ENCODE measurements around the gene JMJD4. TPM values are rescaled to one million over a fixed set of nuclear protein-coding genes. Genes with fewer than 3 reads are reported as not detected.

JMJD4 gene
- total and polyA plus RNA-seq, 4 donors, result 9.4 to 23.0 (median 15.6) TPM

DNA sequence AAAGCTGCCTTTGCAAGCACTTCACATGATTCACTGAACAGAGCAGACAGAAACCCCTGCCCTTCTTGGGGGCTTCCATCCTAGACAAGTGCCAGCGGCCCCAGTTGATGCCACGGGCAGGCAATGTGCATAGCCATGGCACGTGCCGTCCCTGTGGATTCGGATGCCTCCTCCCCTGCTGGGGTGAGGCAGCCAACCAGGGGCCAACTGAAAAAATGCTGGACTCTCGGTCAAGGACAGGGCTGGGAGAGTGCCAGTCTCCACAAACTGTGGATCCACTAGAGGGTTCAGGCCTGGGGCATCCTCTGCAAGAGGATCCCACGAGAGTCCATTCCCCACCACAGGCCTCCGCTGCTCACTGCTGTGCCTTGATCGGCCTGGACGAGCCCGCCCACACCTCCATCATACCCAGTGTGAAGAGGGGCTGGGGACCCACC, 3.8 kb downstream of the JMJD4 start:
- H3K4me1 ChIP-seq (ENCODE audit: control insufficient read depth in 5 of 5, insufficient read depth in 5 of 5, low read length in 5 of 5), result peaks cover 0 to 37% (median 15%) of the 10 kb centered on the region in 5 donors
- H3K27me3 ChIP-seq (ENCODE audit: control insufficient read depth in 3 of 3, insufficient read depth in 3 of 3, low read length in 2 of 3), result no peaks in the 10 kb centered on the region
- 86 to 93% methylated on average over 11 of the region's 11 CpGs for WGBS, 2 donors
- TF ChIP-seq, protein P1, sequence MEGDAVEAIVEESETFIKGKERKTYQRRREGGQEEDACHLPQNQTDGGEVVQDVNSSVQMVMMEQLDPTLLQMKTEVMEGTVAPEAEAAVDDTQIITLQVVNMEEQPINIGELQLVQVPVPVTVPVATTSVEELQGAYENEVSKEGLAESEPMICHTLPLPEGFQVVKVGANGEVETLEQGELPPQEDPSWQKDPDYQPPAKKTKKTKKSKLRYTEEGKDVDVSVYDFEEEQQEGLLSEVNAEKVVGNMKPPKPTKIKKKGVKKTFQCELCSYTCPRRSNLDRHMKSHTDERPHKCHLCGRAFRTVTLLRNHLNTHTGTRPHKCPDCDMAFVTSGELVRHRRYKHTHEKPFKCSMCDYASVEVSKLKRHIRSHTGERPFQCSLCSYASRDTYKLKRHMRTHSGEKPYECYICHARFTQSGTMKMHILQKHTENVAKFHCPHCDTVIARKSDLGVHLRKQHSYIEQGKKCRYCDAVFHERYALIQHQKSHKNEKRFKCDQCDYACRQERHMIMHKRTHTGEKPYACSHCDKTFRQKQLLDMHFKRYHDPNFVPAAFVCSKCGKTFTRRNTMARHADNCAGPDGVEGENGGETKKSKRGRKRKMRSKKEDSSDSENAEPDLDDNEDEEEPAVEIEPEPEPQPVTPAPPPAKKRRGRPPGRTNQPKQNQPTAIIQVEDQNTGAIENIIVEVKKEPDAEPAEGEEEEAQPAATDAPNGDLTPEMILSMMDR (IDR thresholded peaks at IDR 0.05; ENCODE audit: control extremely low read depth, extremely low read depth), result no peak
- H3K4me3 ChIP-seq, result no peak overlapping the region
- no peak overlapping the region for H3K9ac ChIP-seq (ENCODE audit: insufficient read depth in 1 of 2, low read length in 2 of 2)
- no peak for DNase-seq
- H3K36me3 ChIP-seq (ENCODE audit: control insufficient read depth in 4 of 4, insufficient read depth in 4 of 4, low read length in 4 of 4), result peaks cover 0 to 21% (median 2%) of the 10 kb centered on the region in 4 donors
- no peaks in the 10 kb centered on the region for H3K9me3 ChIP-seq (ENCODE audit: control insufficient read depth in 4 of 4, insufficient read depth in 3 of 4, low read length in 3 of 4)
- ATAC-seq (ENCODE audit: insufficient read depth, low FRiP score), result no peak
- H3K27ac ChIP-seq (ENCODE audit: low read depth in 1 of 2, low read length in 1 of 2), result no peak overlapping the region

DNA sequence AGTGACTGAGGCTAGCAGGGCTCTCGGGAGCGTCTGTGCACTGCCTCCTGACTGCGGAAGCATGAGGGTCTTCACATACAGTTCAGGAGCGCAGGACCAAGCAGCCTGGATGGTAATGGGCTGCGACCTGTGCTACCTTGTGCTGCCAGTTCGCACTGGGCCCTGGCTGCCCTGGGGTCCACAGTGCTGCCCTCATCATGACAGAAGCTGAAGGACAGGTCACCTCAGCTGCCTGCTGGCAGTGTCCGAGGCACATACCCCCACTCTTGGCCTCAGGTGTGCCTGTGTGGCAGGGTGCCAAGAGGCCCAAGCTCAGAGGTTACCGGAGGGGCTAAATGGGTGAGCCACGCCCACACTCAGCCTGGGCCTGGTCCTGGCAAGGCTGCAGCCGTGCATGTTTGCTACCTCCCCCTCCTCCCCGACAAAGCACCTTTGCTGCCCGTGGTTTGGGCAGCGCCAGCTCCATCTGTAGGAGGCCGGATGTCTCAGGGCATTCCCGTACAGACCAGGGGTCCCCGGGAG, 4.4 kb downstream of the JMJD4 start:
- peak in 1 of 3 donors; percentile 3 for DNase-seq
- no peak overlapping the region for H3K9ac ChIP-seq (ENCODE audit: insufficient read depth in 1 of 2, low read length in 2 of 2)
- ATAC-seq (ENCODE audit: insufficient read depth, low FRiP score), result no peak
- TF ChIP-seq, protein P1 (IDR thresholded peaks at IDR 0.05; ENCODE audit: control extremely low read depth, extremely low read depth), result no peak
- no peaks in the 10 kb centered on the region for H3K9me3 ChIP-seq (ENCODE audit: control insufficient read depth in 4 of 4, insufficient read depth in 3 of 4, low read length in 3 of 4)
- H3K27me3 ChIP-seq (ENCODE audit: control insufficient read depth in 3 of 3, insufficient read depth in 3 of 3, low read length in 2 of 3), result no peaks in the 10 kb centered on the region
- WGBS, 2 donors, result 76 to 84% methylated on average over 16 of the region's 16 CpGs
- H3K27ac ChIP-seq (ENCODE audit: low read depth in 1 of 2, low read length in 1 of 2), result no peak overlapping the region
- H3K4me3 ChIP-seq, result no peak overlapping the region
- peaks cover 0 to 32% (median 10%) of the 10 kb centered on the region in 5 donors for H3K4me1 ChIP-seq (ENCODE audit: control insufficient read depth in 5 of 5, insufficient read depth in 5 of 5, low read length in 5 of 5)
- peaks cover 0 to 21% (median 2%) of the 10 kb centered on the region in 4 donors for H3K36me3 ChIP-seq (ENCODE audit: control insufficient read depth in 4 of 4, insufficient read depth in 4 of 4, low read length in 4 of 4)

DNA sequence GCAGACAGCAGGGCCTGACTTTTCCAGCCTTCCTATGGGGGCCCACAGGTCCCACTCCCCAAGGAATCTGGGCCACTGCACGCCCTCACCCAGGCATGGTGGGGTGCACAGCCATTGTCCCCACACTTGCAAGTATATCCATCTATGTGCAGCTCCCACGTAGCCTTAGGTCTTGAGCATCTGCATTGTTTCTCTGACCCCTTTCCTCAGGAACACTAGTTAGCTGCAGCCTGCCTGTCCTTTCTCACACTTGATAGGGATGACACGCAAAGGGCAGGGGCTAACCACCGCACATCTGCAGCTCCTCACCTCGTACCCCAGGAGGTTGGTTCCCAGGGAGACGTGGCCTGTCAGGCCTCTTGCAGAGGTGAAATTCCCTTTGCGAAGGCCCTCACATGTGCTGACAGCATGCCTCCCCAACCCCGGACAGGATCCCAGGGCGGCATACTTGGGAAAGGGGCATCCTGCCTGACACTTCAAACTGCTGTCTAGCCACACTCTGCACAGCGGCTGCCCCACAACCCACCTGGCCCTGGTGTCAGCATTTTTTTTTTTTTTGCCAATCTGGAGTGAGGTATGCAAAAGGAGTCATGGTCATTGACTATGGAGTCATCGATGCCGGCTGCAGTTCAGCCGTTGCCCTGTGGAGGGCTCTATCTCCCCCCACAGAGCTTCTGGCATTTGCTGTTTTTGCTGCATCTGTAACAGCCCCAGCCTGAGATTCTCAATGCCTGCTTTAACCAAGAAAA, 5.0 kb downstream of the JMJD4 start:
- peak overlapping the region in 1 of 2 donors; percentile 39 for H3K9ac ChIP-seq (ENCODE audit: insufficient read depth in 1 of 2, low read length in 2 of 2)
- H3K27ac ChIP-seq (ENCODE audit: low read depth in 1 of 2, low read length in 1 of 2), result peak overlapping the region in 1 of 2 donors; percentile 6
- no peaks in the 10 kb centered on the region for H3K27me3 ChIP-seq (ENCODE audit: control insufficient read depth in 3 of 3, insufficient read depth in 3 of 3, low read length in 2 of 3)
- no peaks in the 10 kb centered on the region for H3K9me3 ChIP-seq (ENCODE audit: control insufficient read depth in 4 of 4, insufficient read depth in 3 of 4, low read length in 3 of 4)
- TF ChIP-seq, protein P1 (IDR thresholded peaks at IDR 0.05; ENCODE audit: control extremely low read depth, extremely low read depth), result peak; percentile 11
- WGBS, 2 donors, result 43 to 46% methylated on average over 13 of the region's 13 CpGs
- no peak overlapping the region for H3K4me3 ChIP-seq
- peak; percentile 40 to 48 (median 45) for DNase-seq
- no peak for ATAC-seq (ENCODE audit: insufficient read depth, low FRiP score)
- peaks cover 0 to 21% (median 2%) of the 10 kb centered on the region in 4 donors for H3K36me3 ChIP-seq (ENCODE audit: control insufficient read depth in 4 of 4, insufficient read depth in 4 of 4, low read length in 4 of 4)
- peaks cover 0 to 32% (median 10%) of the 10 kb centered on the region in 5 donors for H3K4me1 ChIP-seq (ENCODE audit: control insufficient read depth in 5 of 5, insufficient read depth in 5 of 5, low read length in 5 of 5)

Measured in lung (tissue), 12 donors.